Endothelial cell of umbilical vein (primary cell): Measurements from ENCODE around the gene CYB5D1. TPM values are rescaled to one million over a fixed set of nuclear protein-coding genes. Genes with fewer than 3 reads are reported as not detected.

ENCODE experiments used
- BruUV-seq: library from RNA; stranded (reverse); fragments of 400-500 nt; replicated peaks from 2 replicates; lab custom pipeline; 2021; lab: Mats Ljungman, UMichigan
- CTCF ChIA-PET: fragments of 300-600, 350-600 bp; sonication (Branson Sonifier 250); formaldehyde crosslinking; loops from one replicate; lab custom pipeline; 2021; ENCODE audit warnings: antibody characterized with exemption, inconsistent platforms; lab: Charles Lee
- POLR2A ChIA-PET: fragments of 300-600, 350-600 bp; sonication (Branson Sonifier 250); formaldehyde crosslinking; loops from one replicate; lab custom pipeline; 2021; ENCODE audit warnings: antibody characterized with exemption, inconsistent platforms; lab: Charles Lee
- DNase-seq: peaks from one replicate; pipeline ENCODE4 v3.0.0-alpha.2; 2011; ENCODE audit warnings: low read depth, low spot score
- FAIRE-seq: peaks from 2 replicates; lab custom pipeline; 2011; peaks lifted over from hg19 to GRCh38; lab: Jason Lieb, UNC
- H2AFZ ChIP-seq: 2 replicates; pipeline ENCODE4 v1.6.0; 2012; ENCODE audit warnings: low read depth, low read length, control low read depth, inconsistent platforms
- H3K27ac ChIP-seq: 2 replicates; pipeline ENCODE4 v1.5.1; 2011; ENCODE audit warnings: low read depth, mild to moderate bottlenecking, control low read depth, low read length, moderate library complexity; ENCODE audit not compliant: insufficient read depth
- H3K27me3 ChIP-seq, 2 experiments: 2 replicates each; pipeline versions ENCODE4 v1.6.0 to v1.6.1; 2011; ENCODE audit warnings: low read length in 2 of 2, mixed read lengths in 1 of 2; ENCODE audit not compliant: control insufficient read depth in 2 of 2, insufficient read depth in 2 of 2
- H3K36me3 ChIP-seq, 2 experiments: 2 replicates in 1 of 2; 3 replicates in 1 of 2; pipeline ENCODE4 v1.5.1; 2011; ENCODE audit warnings: low read length in 2 of 2, mild to moderate bottlenecking in 1 of 2, moderate library complexity in 1 of 2; ENCODE audit not compliant: control insufficient read depth in 2 of 2, insufficient read depth in 2 of 2; ENCODE audit errors: extremely low read depth in 1 of 2
- H3K4me1 ChIP-seq: 3 replicates; pipeline ENCODE4 v1.5.1; 2011; ENCODE audit warnings: mild to moderate bottlenecking, low read length; ENCODE audit not compliant: control insufficient read depth, insufficient read depth; ENCODE audit errors: extremely low read depth
- H3K4me2 ChIP-seq: 2 replicates; pipeline ENCODE4 v1.6.1; 2011; ENCODE audit warnings: low read length, control low read depth, mixed read lengths; ENCODE audit not compliant: insufficient read depth
- H3K4me3 ChIP-seq, 3 experiments: fragments of 200-600 bp in 1 of 3; sonication (generic), shearing (Covaris generic) in 1 of 3; replicated peaks in 1 of 3; 2 replicates each; pipeline ENCODE4 v1.5.1; 2011 to 2016; ENCODE audit warnings: control low read depth in 3 of 3, low read length in 3 of 3, mild to moderate bottlenecking in 2 of 3, inconsistent platforms in 1 of 3, low read depth in 1 of 3, moderate library complexity in 1 of 3; ENCODE audit not compliant: insufficient read depth in 1 of 3
- H3K79me2 ChIP-seq: 2 replicates; pipeline ENCODE4 v1.6.0; 2012; ENCODE audit warnings: low read length, inconsistent platforms; ENCODE audit not compliant: control insufficient read depth, insufficient read depth
- H3K9ac ChIP-seq: replicated peaks from 2 replicates; pipeline ENCODE3; 2011; ENCODE audit warnings: low read length, control low read depth; ENCODE audit not compliant: insufficient read depth; ENCODE audit errors: extremely low read depth
- H3K9me1 ChIP-seq: replicated peaks from 3 replicates; pipeline ENCODE4 v1.6.0; 2011; ENCODE audit warnings: mild to moderate bottlenecking, low read length; ENCODE audit not compliant: control insufficient read depth, insufficient read depth; ENCODE audit errors: extremely low read depth
- H3K9me3 ChIP-seq: replicated peaks from 2 replicates; pipeline ENCODE4 v1.5.1; 2012; ENCODE audit warnings: low read length, inconsistent platforms; ENCODE audit not compliant: control insufficient read depth, insufficient read depth
- H4K20me1 ChIP-seq: replicated peaks from 2 replicates; pipeline ENCODE3; 2011; ENCODE audit warnings: mild to moderate bottlenecking, low read length; ENCODE audit not compliant: control insufficient read depth, insufficient read depth; ENCODE audit errors: extremely low read depth
- EZH2 ChIP-seq: IDR thresholded peaks from 2 replicates; pipeline ENCODE4 v1.6.1; 2012; ENCODE audit warnings: borderline replicate concordance, low read depth, mild to moderate bottlenecking, moderate library complexity, low read length, inconsistent platforms; ENCODE audit not compliant: severe bottlenecking
- FOS ChIP-seq: IDR thresholded peaks from 2 replicates; pipeline ENCODE4 v1.6.1; 2011; ENCODE audit warnings: mild to moderate bottlenecking, low read length, moderate library complexity, borderline replicate concordance; ENCODE audit not compliant: insufficient read depth
- GATA2 ChIP-seq: IDR thresholded peaks from 2 replicates; pipeline ENCODE4 v1.7.0; 2011; ENCODE audit warnings: low read depth, mild to moderate bottlenecking, moderate library complexity, mixed read lengths, low read length; ENCODE audit not compliant: insufficient read length, insufficient read depth
- JUN ChIP-seq: IDR thresholded peaks from 2 replicates; pipeline ENCODE4 v1.6.1; 2011; ENCODE audit warnings: borderline replicate concordance, low read depth; ENCODE audit not compliant: insufficient read length, insufficient read depth
- MAX ChIP-seq: IDR thresholded peaks from 2 replicates; pipeline ENCODE4 v1.6.1; 2011; ENCODE audit not compliant: insufficient read depth, insufficient read length
- MYC ChIP-seq: IDR thresholded peaks from one replicate; pipeline ENCODE4 v1.6.1; 2011; ENCODE audit warnings: mild to moderate bottlenecking, low read depth, low read length
- POLR2A ChIP-seq: IDR thresholded peaks from 2 replicates; pipeline ENCODE4 v1.6.1; 2012; ENCODE audit warnings: low read depth, mild to moderate bottlenecking, control low read depth, low read length
- POLR2AphosphoS5 ChIP-seq: IDR thresholded peaks from 2 replicates; pipeline ENCODE4 v1.6.1; 2012; ENCODE audit warnings: low read depth, mild to moderate bottlenecking, control low read depth, low read length, moderate library complexity; ENCODE audit not compliant: insufficient read depth
- dilution Hi-C: fragments of 300-500 bp; cut with MboI; formaldehyde crosslinking; loops from one replicate; pipeline ENCODE4 v1.15.0; 2019; ENCODE audit warnings: low sequenced_read_pairs; ENCODE audit not compliant: extremely low pct_ligation_motif_present
- intact Hi-C: fragments of 100-400 bp; cut with micrococcal nuclease; formaldehyde crosslinking; loops from one replicate; pipeline ENCODE4 v1.10.0; 2022
- polyA plus RNA-seq, 4 experiments: library from polyadenylated mRNA; depleted of rRNA in 3 of 4; stranded (reverse) in 3 of 4; unstranded in 1 of 4; fragments of >200 nt; gene quantifications; 2 replicates each; pipeline versions ENCODE4 v1.2.1 to v1.2.3, GENCODE V29; 2011 to 2012; ENCODE audit warnings: missing spikeins in 1 of 4
- total RNA-seq: library from RNA; stranded (reverse); gene quantifications from 2 replicates; pipeline ENCODE4 v1.2.3, GENCODE V29; 2021
- TF ChIP-seq, protein P1 (sequence below), 2 donors: IDR thresholded peaks; 1 replicate in 1 of 2; 2 replicates in 1 of 2; pipeline ENCODE4 v1.5.1; 2011; ENCODE audit warnings: low read length in 2 of 2, mild to moderate bottlenecking in 2 of 2, moderate library complexity in 2 of 2, control low read depth in 1 of 2, inconsistent platforms in 1 of 2, low read depth in 1 of 2; ENCODE audit not compliant: insufficient read depth in 1 of 2; ENCODE audit errors: extremely low read depth in 1 of 2

Gene CYB5D1
- total and polyA plus RNA-seq, 2 donors (not counting 3 experiments of a cell fraction or from before 2014, with no cell fraction given): 9.4 to 18.1 TPM

DNA sequence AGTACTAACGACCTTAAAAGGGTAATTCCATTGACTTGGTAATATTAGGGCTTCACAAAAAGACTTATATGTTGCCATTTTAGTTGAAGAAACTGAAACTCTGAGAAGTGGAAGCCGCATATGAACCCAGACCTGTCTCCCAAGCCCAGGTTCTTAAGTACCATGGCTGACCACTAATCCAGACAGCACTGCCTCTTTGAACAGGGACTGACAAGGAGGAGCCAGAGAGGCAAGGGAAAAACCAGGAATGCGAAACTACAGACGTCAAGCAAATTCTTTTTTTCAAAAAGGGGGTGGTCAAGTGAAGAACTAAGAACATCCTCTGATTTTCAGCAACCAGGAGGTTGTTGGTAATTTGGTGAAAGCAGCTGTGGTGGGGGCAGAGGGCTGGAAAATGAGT is 15.2 kb downstream of the CYB5D1 start:
- H3K27me3 ChIP-seq: no peaks in the 10 kb centered on the region
- H2AFZ ChIP-seq: no peak overlapping the region
- ChIA-PET POLR2A (no interaction called here), CTCF (interaction anchor here (2.0 kb wide), 1 partner anchor 11 kb away, joined by 4 read pairs; no protein-coding TSS in a partner anchor)
- FAIRE-seq (no peak), DNase-seq (no peak)
- no peak overlapping the region for H3K27ac ChIP-seq
- no peak overlapping the region for H3K9ac ChIP-seq
- dilution Hi-C loops: no loop called here
- no peak overlapping the region for H3K4me2 ChIP-seq
- no peaks in the 10 kb centered on the region for H3K4me1 ChIP-seq
- TF ChIP-seq MYC (no peak), JUN (no peak), POLR2AphosphoS5 (no peak), EZH2 (no peak), MAX (no peak), POLR2A (no peak), FOS (no peak), GATA2 (no peak)
- TF ChIP-seq, protein P1, sequence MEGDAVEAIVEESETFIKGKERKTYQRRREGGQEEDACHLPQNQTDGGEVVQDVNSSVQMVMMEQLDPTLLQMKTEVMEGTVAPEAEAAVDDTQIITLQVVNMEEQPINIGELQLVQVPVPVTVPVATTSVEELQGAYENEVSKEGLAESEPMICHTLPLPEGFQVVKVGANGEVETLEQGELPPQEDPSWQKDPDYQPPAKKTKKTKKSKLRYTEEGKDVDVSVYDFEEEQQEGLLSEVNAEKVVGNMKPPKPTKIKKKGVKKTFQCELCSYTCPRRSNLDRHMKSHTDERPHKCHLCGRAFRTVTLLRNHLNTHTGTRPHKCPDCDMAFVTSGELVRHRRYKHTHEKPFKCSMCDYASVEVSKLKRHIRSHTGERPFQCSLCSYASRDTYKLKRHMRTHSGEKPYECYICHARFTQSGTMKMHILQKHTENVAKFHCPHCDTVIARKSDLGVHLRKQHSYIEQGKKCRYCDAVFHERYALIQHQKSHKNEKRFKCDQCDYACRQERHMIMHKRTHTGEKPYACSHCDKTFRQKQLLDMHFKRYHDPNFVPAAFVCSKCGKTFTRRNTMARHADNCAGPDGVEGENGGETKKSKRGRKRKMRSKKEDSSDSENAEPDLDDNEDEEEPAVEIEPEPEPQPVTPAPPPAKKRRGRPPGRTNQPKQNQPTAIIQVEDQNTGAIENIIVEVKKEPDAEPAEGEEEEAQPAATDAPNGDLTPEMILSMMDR (IDR thresholded peaks at IDR 0.05; ENCODE audit: extremely low read depth in 1 of 2, insufficient read depth in 1 of 2, low read depth in 1 of 2, low read length in 2 of 2): no peak
- H3K9me1 ChIP-seq: no peaks in the 10 kb centered on the region
- intact Hi-C loops: no loop called here
- no peaks in the 10 kb centered on the region for H3K79me2 ChIP-seq
- BruUV-seq: no TSS peak
- H3K4me3 ChIP-seq: no peak overlapping the region
- no peaks in the 10 kb centered on the region for H4K20me1 ChIP-seq
- H3K36me3 ChIP-seq: peaks cover 3 to 5% of the 10 kb centered on the region in 2 experiments
- H3K9me3 ChIP-seq: no peaks in the 10 kb centered on the region
